ENCODE measurements around the gene HYAL2. TPM values are rescaled to one million over a fixed set of nuclear protein-coding genes. Genes with fewer than 3 reads are reported as not detected.

Gene HYAL2
- total and polyA plus RNA-seq, 2 of the 8 experiments (the other 6 are each of a cell fraction or from before 2014, with no cell fraction given), result 51.9 to 176 TPM

DNA sequence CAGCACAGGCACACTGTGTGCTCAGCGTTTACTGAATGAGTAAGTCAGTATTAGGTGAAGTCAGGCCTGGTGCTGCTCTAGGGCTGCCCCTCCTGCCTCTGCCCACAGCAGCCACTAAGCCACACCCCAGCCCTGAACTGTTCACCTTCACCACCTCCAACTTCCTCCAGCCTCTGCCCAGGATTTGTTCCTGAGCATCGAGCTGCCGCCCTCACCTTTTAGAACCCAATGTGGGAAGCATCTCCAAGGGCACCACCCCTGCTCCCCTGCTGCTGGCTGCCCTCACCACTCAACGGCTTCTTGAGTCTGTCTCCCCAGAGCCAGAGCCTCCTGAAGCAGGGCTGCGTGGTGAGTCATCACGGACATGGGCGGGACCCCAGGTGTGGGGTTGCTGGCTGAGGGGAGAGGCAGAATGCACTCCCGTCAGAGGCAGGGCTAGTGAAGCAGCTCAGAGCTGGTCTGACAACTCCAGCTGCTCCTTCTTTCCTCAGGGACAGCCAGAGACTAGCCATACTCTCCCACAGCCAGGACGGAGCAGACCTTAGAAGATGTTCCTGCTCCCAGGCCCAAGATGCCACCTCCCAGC, 5.8 kb downstream of the HYAL2 start:
- Histone ChIP-seq H3K9me3 (ENCODE audit: insufficient read depth in 2 of 2, low read depth in 1 of 2, low read length in 1 of 2) (peaks cover 0 to 4% of the 10 kb centered on the region in 2 experiments; a peak in 1 of 4 replicates), H3K27ac (ENCODE audit: low read depth, low read length) (no peak overlapping the region), H4K8ac (ENCODE audit: extremely low read depth, insufficient read depth, low read length) (0 out of 2 replicates have a peak overlapping the region, but pooled peaks have one; percentile 54), H3K23me2 (ENCODE audit: low read depth, low read length) (peaks cover 7% of the 10 kb centered on the region), H2AFZ (ENCODE audit: low read length) (no peak overlapping the region), H3K4me3 (ENCODE audit: extremely low read depth in 1 of 4, insufficient read depth in 2 of 4, low read depth in 3 of 4, low read length in 4 of 4) (no peak overlapping the region; a peak in 1 of 8 replicates), H4K91ac (replicated peaks; ENCODE audit: insufficient read length, low read length) (no peak overlapping the region), H3K4me1 (replicated peaks in 1 of 4; ENCODE audit: control insufficient read depth in 3 of 4, insufficient read depth in 4 of 4, low read length in 3 of 4) (peaks cover 0 to 12% (median 9%) of the 10 kb centered on the region in 4 experiments; a peak in 6 of 7 replicates), H2BK12ac (ENCODE audit: low read depth, low read length) (no peak overlapping the region), H3K23ac (ENCODE audit: insufficient read length) (no peak overlapping the region), H3K14ac (ENCODE audit: insufficient read length) (no peak overlapping the region), H2BK20ac (ENCODE audit: low read length) (no peak overlapping the region), H3K4me2 (ENCODE audit: insufficient read depth in 1 of 2, low read depth in 2 of 2, low read length in 2 of 2) (no peak overlapping the region; a peak in 1 of 4 replicates), H4K20me1 (replicated peaks in 1 of 2; ENCODE audit: control insufficient read depth in 1 of 2, insufficient read depth in 2 of 2, low read length in 2 of 2) (peaks cover 19 to 35% of the 10 kb centered on the region in 2 experiments), H3K27me3 (replicated peaks in 1 of 4; ENCODE audit: control insufficient read depth in 3 of 4, extremely low read depth in 1 of 4, insufficient read depth in 3 of 4, low read length in 3 of 4) (no peaks in the 10 kb centered on the region), H2BK120ac (replicated peaks; ENCODE audit: low read depth, low read length) (no peak overlapping the region), H3K79me1 (ENCODE audit: low read depth, low read length) (peaks cover 20% of the 10 kb centered on the region), H3K18ac (ENCODE audit: extremely low read depth, low read length) (no peak overlapping the region), H2AK5ac (ENCODE audit: low read depth, low read length) (no peak overlapping the region), H4K5ac (ENCODE audit: insufficient read length, low read depth, low read length) (no peak overlapping the region), H2BK15ac (ENCODE audit: low read length) (no peak overlapping the region), H3K9ac (replicated peaks in 1 of 4; ENCODE audit: extremely low read depth in 1 of 4, low read depth in 3 of 4, low read length in 3 of 4) (peak overlapping the region in 1 of 4 experiments; percentile 10; a peak in 1 of 7 replicates), H3K79me2 (ENCODE audit: control insufficient read depth in 1 of 2, insufficient read depth in 2 of 2, low read length in 2 of 2) (peaks cover 0 to 25% of the 10 kb centered on the region in 2 experiments; a peak in 3 of 4 replicates), H3K56ac (replicated peaks; ENCODE audit: insufficient read length, low read depth, low read length) (no peak overlapping the region), H3K36me3 (ENCODE audit: control insufficient read depth in 2 of 4, insufficient read depth in 4 of 4, low read length in 3 of 4) (peaks cover 16 to 34% (median 28%) of the 10 kb centered on the region in 4 experiments), H3K4ac (replicated peaks; ENCODE audit: insufficient read length, low read depth, low read length) (no peak overlapping the region), H2BK5ac (ENCODE audit: low read depth, low read length) (0 out of 2 replicates have a peak overlapping the region, but pooled peaks have one; percentile 71)
- ChIA-PET CTCF (ENCODE audit: partially characterized antibody) (interaction anchor here (1.2 to 3.6 kb wide), 2 partner anchors 11 to 14 kb away, joined by 4 to 17 read pairs; partner anchors contain the start of genes HYAL1 and TUSC2), POLR2A (ENCODE audit: partially characterized antibody) (interaction anchor here (6.3 to 12.6 kb wide), 2 partner anchors 13 to 15 kb away, joined by 36 to 149 read pairs; partner anchors contain the start of genes HYAL1, HYAL3, NAA80 and TUSC2)
- no peak for TF ChIP-seq TBP (IDR thresholded peaks at IDR 0.05; ENCODE audit: low read depth, low read length)
- peak; percentile 35; the same call in 1 of the 2 replicates for TF ChIP-seq JUND (IDR thresholded peaks at IDR 0.05; ENCODE audit: low read length)
- WGBS, 2 experiments (ENCODE audit: extremely low coverage in 1 of 2, insufficient coverage in 1 of 2, insufficient read length in 1 of 2, insufficient replicate concordance in 2 of 2, low coverage in 1 of 2, low lambda C conversion rate in 2 of 2, missing lambda C conversion rate in 1 of 2), result 91% methylated on average over 9 of the region's 9 CpGs; no CpG with 5 or more reads in 1 of the 2 experiments
- FAIRE-seq (no peak), DNase-seq (ENCODE audit: low read depth in 1 of 2, low spot score in 2 of 2) (no peak)
